SK-N-MC (cell line): ENCODE measurements around the gene MEPE.

Source experiments
- EZH2 ChIP-seq: fragments of 200-600 bp; sonication (generic); IDR thresholded peaks from one replicate; pipeline ENCODE4 v1.6.1; 2017; ENCODE audit warnings: antibody characterized with exemption
- POLR2AphosphoS5 ChIP-seq: IDR thresholded peaks from 2 replicates; pipeline ENCODE4 v1.6.1; 2012; ENCODE audit warnings: mild to moderate bottlenecking, low read depth, low read length, borderline replicate concordance

DNA sequence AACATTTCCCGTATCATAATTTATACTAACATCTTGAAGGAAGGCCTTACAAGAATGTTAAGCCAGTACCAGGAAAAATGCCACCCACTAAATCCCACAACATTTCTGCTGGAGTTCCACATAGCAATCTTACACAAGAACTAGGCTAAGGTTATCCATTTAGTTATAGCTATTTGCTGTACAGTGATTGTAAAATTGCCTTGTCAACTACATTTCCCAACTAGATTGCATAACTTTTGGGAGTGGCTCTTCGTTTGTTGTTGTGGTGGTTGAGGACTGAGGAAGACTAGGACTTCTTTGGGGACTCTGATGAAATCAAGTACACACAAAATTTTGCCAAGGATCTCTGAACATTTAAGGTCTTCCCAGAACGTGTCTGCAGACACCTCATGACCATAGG lies 25.4 kb upstream of the MEPE start:
- TF ChIP-seq EZH2 (no peak), POLR2AphosphoS5 (no peak)
